ENCODE measurements around the gene TIAL1. TPM values are rescaled to one million over a fixed set of nuclear protein-coding genes. Genes with fewer than 3 reads are reported as not detected.
"Not testable (repeated sequence)": the region's sequence is repeated elsewhere in the genome, so short reads cannot be mapped to it uniquely, and the experiment has no call there.

TIAL1 gene
- total RNA-seq, 2 experiments from 2014 or later, result 192 to 199 TPM

GRCh38 chr10:119602241-119603095, 5.7 kb upstream of the TIAL1 start:
- POLR2A ChIA-PET, result interaction anchor here (0.6 to 1.8 kb wide), 2 partner anchors 20 to 59 kb away, joined by 3 to 4 read pairs; partner anchors contain the start of gene RGS10
- H3K4me1 Mint-ChIP-seq, result peaks cover 7% of the 10 kb centered on the region
- DNase-seq (peak; percentile 40), ATAC-seq (ENCODE audit: low read depth) (peak; percentile 90)
- H3K9me3 Mint-ChIP-seq, result no peaks in the 10 kb centered on the region
- H3K27me3 Mint-ChIP-seq, result no peaks in the 10 kb centered on the region
- H3K27ac Mint-ChIP-seq, result no peak overlapping the region
- H3K36me3 Mint-ChIP-seq, result no peaks in the 10 kb centered on the region
- no peak overlapping the region for H3K4me3 Mint-ChIP-seq

GRCh38 chr10:119598397-119598796, 1.6 kb upstream of the TIAL1 start:
- no peak for DNase-seq
- Mint-ChIP-seq H3K27me3 (no peaks in the 10 kb centered on the region), H3K4me1 (peaks cover 26% of the 10 kb centered on the region), H3K27ac (no peak overlapping the region), H3K9me3 (no peaks in the 10 kb centered on the region), H3K4me3 (no peak overlapping the region), H3K36me3 (peaks cover 14% of the 10 kb centered on the region)
- no peak for ATAC-seq (ENCODE audit: low read depth)
- POLR2A ChIA-PET, result interaction anchor here (0.6 kb wide), 1 partner anchor 53 kb away, joined by 3 read pairs; the partner anchor contains the start of gene BAG3

GRCh38 chr10:119597405-119598186, 832 bp upstream of the TIAL1 start:
- no peak for DNase-seq
- Mint-ChIP-seq H3K4me1 (peaks cover 34% of the 10 kb centered on the region), H3K27me3 (no peaks in the 10 kb centered on the region), H3K4me3 (peak overlapping the region; percentile 93), H3K27ac (peak overlapping the region; percentile 95), H3K36me3 (peaks cover 14% of the 10 kb centered on the region), H3K9me3 (no peaks in the 10 kb centered on the region)
- no peak for ATAC-seq (ENCODE audit: low read depth)
- POLR2A ChIA-PET, result interaction anchor here (1.4 kb wide), 1 partner anchor 55 kb away, joined by 3 read pairs; the partner anchor contains the start of gene RGS10

GRCh38 chr10:119595676-119596515, 868 bp downstream of the TIAL1 start:
- H3K27me3 Mint-ChIP-seq, result no peaks in the 10 kb centered on the region
- peak; percentile 20 for ATAC-seq (ENCODE audit: low read depth)
- peak overlapping the region; percentile 93 for H3K4me3 Mint-ChIP-seq
- H3K36me3 Mint-ChIP-seq, result peaks cover 19% of the 10 kb centered on the region
- H3K9me3 Mint-ChIP-seq, result no peaks in the 10 kb centered on the region
- DNase-seq, result peak; percentile 67
- H3K4me1 Mint-ChIP-seq, result peaks cover 42% of the 10 kb centered on the region
- POLR2A ChIA-PET, result interaction anchor here (0.7 to 2.3 kb wide), 9 partner anchors 11 to 363 kb away, joined by 3 to 8 read pairs (median 3); partner anchors contain the start of genes BAG3 and RGS10
- H3K27ac Mint-ChIP-seq, result peak overlapping the region; percentile 95

GRCh38 chr10:119595134-119595675, 1.6 kb downstream of the TIAL1 start:
- POLR2A ChIA-PET, result interaction anchor here (0.7 to 2.3 kb wide), 8 partner anchors 10 to 362 kb away, joined by 3 to 8 read pairs (median 4); partner anchors contain the start of gene BAG3
- H3K27ac Mint-ChIP-seq, result peak overlapping the region; percentile 95
- peaks cover 21% of the 10 kb centered on the region for H3K36me3 Mint-ChIP-seq
- H3K4me1 Mint-ChIP-seq, result peaks cover 42% of the 10 kb centered on the region
- H3K27me3 Mint-ChIP-seq, result no peaks in the 10 kb centered on the region
- DNase-seq (no peak), ATAC-seq (ENCODE audit: low read depth) (no peak)
- H3K4me3 Mint-ChIP-seq, result peak overlapping the region; percentile 93
- H3K9me3 Mint-ChIP-seq, result no peaks in the 10 kb centered on the region

GRCh38 chr10:119588071-119588470, 8.7 kb downstream of the TIAL1 start:
- H3K4me1 Mint-ChIP-seq, result peaks cover 26% of the 10 kb centered on the region
- H3K27me3 Mint-ChIP-seq, result no peaks in the 10 kb centered on the region
- ATAC-seq (ENCODE audit: low read depth) (no peak), DNase-seq (no peak)
- H3K4me3 Mint-ChIP-seq, result no peak overlapping the region
- H3K9me3 Mint-ChIP-seq, result no peaks in the 10 kb centered on the region
- peaks cover 13% of the 10 kb centered on the region for H3K36me3 Mint-ChIP-seq
- POLR2A ChIA-PET, result no interaction called here
- H3K27ac Mint-ChIP-seq, result no peak overlapping the region

GRCh38 chr10:119578355-119578754, 18.4 kb downstream of the TIAL1 start:
- Mint-ChIP-seq H3K4me1 (peaks cover 21% of the 10 kb centered on the region), H3K4me3 (no peak overlapping the region), H3K27me3 (no peaks in the 10 kb centered on the region), H3K27ac (no peak overlapping the region), H3K36me3 (peaks cover 44% of the 10 kb centered on the region), H3K9me3 (no peaks in the 10 kb centered on the region)
- POLR2A ChIA-PET, result interaction anchor here (0.7 kb wide), 1 partner anchor 12 kb away, joined by 4 read pairs; no protein-coding TSS in a partner anchor
- DNase-seq (no peak), ATAC-seq (ENCODE audit: low read depth) (no peak)

- POLR2A ChIA-PET, result interaction anchor here (0.6 to 1.8 kb wide), 2 partner anchors 33 to 366 kb away, joined by 3 to 5 read pairs; partner anchors contain the start of gene RGS10
- peak; percentile 25 for ATAC-seq (ENCODE audit: low read depth)
These were observed 20.8 kb downstream of the TIAL1 start for GRCh38 chr10:119575991-119576390.

GRCh38 chr10:119575506-119575905, 21.3 kb downstream of the TIAL1 start:
- Mint-ChIP-seq H3K9me3 (no peaks in the 10 kb centered on the region), H3K27me3 (no peaks in the 10 kb centered on the region), H3K4me3 (peak overlapping the region; percentile 72), H3K27ac (peak overlapping the region; percentile 75), H3K4me1 (peaks cover 16% of the 10 kb centered on the region), H3K36me3 (peaks cover 41% of the 10 kb centered on the region)
- POLR2A ChIA-PET, result interaction anchor here (0.6 to 1.8 kb wide), 2 partner anchors 33 to 366 kb away, joined by 3 to 5 read pairs; partner anchors contain the start of gene RGS10
- DNase-seq, result no peak
- peak; percentile 94 for ATAC-seq (ENCODE audit: low read depth)

More at GRCh38 chr10:119575991-119576390, 20.8 kb downstream of the TIAL1 start:
- Mint-ChIP-seq H3K27me3 (no peaks in the 10 kb centered on the region), H3K36me3 (peaks cover 41% of the 10 kb centered on the region), H3K27ac (peak overlapping the region; percentile 75), H3K4me1 (peaks cover 16% of the 10 kb centered on the region), H3K4me3 (no peak overlapping the region), H3K9me3 (no peaks in the 10 kb centered on the region)
- no peak for DNase-seq

- POLR2A ChIA-PET, result no interaction called here
- ATAC-seq (ENCODE audit: low read depth), result no peak
These were observed 28.8 kb downstream of the TIAL1 start for GRCh38 chr10:119567978-119568377.

GRCh38 chr10:119562097-119562496, 34.7 kb downstream of the TIAL1 start:
- ATAC-seq (ENCODE audit: low read depth) (no peak), DNase-seq (no peak)
- H3K27me3 Mint-ChIP-seq, result peaks cover 6% of the 10 kb centered on the region
- no peaks in the 10 kb centered on the region for H3K4me1 Mint-ChIP-seq
- no peak overlapping the region for H3K27ac Mint-ChIP-seq
- POLR2A ChIA-PET, result no interaction called here
- H3K9me3 Mint-ChIP-seq, result no peaks in the 10 kb centered on the region
- H3K4me3 Mint-ChIP-seq, result no peak overlapping the region
- H3K36me3 Mint-ChIP-seq, result no peaks in the 10 kb centered on the region

More at GRCh38 chr10:119567978-119568377, 28.8 kb downstream of the TIAL1 start:
- Mint-ChIP-seq H3K4me1 (no peaks in the 10 kb centered on the region), H3K36me3 (peaks cover 3% of the 10 kb centered on the region), H3K27ac (no peak overlapping the region), H3K4me3 (no peak overlapping the region), H3K27me3 (no peaks in the 10 kb centered on the region), H3K9me3 (no peaks in the 10 kb centered on the region)
- DNase-seq, result no peak

- H3K4me1 Mint-ChIP-seq; H3K27ac Mint-ChIP-seq; ATAC-seq (ENCODE audit: low read depth); H3K36me3 Mint-ChIP-seq; H3K27me3 Mint-ChIP-seq; H3K4me3 Mint-ChIP-seq; POLR2A ChIA-PET; H3K9me3 Mint-ChIP-seq; DNase-seq: not testable (repeated sequence)
These were observed 37.3 kb downstream of the TIAL1 start for GRCh38 chr10:119559511-119559910.
